Measurements from ENCODE around the gene COL18A1.

- TF ChIP-seq CTCF (conservative IDR thresholded peaks at IDR 0.05; ENCODE audit: low read depth, low read length): no peak
- no peak for TF ChIP-seq EZH2 (IDR thresholded peaks at IDR 0.05; ENCODE audit: borderline replicate concordance, low read depth, low read length, poor library complexity, severe bottlenecking)
These were observed 53.6 kb downstream of the COL18A1 start for GRCh38 chr21:45458281-45459170.
